HG03354 (cell line): ENCODE data around the gene EYS.
"Not testable (repeated sequence)": the region's sequence is repeated elsewhere in the genome, so short reads cannot be mapped to it uniquely, and the experiment has no call there.

ENCODE experiments used
- ATAC-seq: cut with Tn5 transposase; IDR thresholded peaks from one replicate; pipeline ENCODE4 v1.9.1; 2021; ENCODE audit warnings: mild to moderate bottlenecking; ENCODE audit not compliant: unreplicated experiment, poor library complexity, severe bottlenecking

Gene EYS

DNA sequence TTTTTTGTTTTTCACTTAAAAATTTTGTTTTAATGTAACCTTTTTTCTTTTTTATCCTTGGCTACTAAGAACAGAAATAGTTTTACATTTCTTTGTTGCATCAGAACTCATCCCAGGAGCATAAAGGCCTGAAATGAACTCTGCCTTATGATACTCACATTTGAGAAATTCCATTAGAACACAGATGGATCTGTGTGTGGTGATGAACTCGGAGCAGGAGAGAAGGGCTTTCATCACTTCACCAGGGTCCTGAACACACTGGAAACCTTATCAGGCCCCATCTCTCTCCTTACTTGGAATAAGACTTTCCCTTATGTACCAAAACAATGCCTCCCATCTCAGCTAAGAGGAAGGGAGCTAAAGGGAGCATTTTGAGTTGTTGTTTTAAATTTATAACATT is 1932.1 kb downstream of the EYS start:
- no peak for ATAC-seq

DNA sequence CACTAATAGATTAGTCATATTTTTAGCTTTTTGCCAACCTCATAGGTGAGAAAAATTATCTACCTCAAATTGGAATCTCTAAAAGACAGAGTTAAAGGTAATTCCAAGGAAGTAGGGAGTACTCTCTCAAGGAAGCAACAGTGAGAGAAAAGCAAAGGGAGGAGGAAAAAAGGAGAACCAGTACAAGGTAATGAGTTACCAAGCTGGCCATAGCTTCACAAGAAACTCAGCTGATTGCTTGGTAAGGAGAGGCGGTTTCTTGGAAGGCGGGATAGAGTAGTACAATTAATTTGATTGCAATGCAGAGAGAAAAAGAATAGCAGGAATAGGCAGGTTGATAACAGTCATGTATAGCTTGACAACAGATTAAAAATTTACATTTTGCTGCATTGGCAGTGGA is 1933.8 kb downstream of the EYS start:
- no peak for ATAC-seq

DNA sequence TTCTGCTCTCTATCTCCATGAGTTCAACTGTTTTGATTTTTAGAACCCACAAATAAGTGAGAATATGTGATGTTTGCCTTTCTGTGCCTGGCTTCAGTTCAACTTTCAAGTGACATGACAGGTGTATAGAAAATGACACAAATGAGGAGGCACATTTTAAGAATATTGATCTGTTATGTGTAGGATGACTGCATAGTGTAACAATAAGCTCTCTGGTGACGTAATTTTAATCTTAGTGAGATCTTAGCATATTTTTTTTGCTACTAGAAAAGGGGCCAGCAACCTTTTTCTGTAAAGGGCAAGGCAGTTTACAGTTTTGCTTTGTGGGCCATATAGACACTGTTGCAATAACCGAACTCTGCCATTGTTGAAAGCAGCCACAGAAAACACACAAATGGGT is 1941.2 kb downstream of the EYS start:
- no peak for ATAC-seq

DNA sequence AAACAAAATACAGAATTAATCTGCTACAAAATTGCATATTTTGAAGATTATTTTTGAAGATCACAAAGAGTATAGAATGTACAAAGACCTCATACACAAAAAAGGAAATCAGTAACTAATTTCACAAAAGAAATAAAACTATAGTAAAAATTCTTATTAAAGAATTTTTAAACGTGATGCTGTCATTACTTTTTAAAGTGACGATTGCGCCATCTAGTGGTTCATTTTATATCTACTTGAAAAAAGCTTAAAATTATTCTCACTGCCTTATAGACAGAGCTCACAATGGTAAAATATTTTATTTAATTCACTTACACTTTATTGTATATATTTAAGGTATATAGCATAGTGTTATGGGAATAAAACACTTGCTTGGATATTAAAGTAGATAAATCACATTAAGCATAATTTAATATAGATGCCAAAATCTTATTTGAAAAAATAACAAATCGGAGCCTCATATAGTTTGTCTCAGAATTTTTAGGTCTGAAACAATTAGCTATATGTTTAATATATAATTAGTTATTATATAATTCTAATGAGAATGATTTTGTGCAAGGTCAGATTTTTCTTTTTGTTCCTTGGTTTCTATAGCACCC is 1942.6 kb downstream of the EYS start:
- ATAC-seq = no peak

DNA sequence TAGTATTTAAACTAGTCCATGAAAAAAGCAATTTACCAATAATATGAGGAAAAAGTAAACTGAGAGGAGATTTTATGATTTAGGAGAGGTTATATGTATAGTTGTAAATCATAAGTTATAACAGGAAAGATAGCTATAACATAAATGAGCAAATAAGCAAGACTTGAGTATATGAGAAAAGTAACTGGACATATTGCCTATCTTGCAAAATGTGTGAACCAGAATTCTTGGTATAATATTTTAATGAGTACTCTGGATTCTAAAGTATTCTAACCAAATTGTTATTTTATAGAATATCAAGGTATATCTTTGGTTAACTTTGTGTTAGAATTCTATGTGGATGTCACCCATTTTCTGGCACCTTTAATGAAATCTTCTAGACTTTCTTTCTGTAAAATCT is 1946.8 kb downstream of the EYS start:
- no peak for ATAC-seq

DNA sequence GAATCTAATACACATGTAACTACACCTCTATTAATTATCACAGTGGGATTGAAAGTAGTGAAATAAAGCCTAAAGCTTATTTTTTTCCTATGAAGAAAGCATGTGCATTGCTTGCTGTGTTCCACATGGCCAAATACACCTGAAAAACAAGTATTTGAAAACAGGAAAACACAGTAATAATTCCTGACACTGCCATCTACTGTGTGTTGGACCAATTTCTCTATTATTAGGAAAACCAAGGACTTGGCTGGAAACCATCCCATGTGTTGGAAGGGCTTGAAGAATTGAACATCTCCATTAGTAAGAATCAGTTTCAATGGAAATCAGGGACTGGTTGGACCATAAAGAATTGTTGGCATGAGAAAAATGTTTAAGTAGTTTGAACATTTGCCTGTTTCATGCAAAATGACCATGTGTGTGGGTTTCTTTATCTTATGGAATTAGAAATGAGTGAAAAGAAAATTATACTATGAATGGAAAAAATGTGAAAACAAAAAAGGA is 1947.4 kb downstream of the EYS start:
- no peak for ATAC-seq

DNA sequence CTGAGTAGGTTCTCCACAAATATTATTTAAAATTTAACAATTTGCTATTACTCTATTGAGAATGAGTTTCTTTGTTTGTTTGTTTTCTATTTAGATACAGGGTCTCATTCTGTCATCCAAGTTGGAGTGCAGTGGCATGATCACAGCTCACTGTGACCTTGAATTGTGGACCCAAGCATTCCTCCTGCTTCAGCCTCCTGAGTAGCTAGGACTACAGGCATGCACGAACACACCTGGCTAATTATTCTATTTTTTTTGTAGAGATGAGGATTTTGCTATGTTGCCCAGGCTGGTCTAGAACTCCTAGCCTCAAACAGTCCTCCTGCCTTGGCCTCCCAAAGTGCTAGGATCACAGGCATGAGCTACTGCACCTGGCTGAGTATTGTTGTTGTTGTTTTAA is 1949.2 kb downstream of the EYS start:
- no peak for ATAC-seq

DNA sequence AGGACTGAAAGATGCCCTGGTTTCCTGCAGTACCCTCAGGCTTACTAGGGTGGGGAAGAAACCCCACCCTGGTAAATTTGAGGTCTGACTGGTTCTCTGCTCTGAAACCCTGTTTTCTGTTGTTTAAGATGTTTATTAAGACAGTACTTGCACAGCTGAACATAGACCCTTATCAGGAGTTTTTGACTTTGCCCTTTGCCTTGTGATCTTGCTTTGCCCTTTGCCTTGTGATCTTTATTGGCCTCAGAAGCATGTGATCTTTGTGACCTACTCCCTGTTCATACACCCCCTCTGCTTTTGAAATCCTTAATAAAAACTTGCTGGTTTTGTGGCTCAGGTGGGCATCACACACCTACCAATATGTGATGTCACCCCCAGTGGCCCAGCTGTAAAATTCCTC is 1949.8 kb downstream of the EYS start:
- not testable (repeated sequence) for ATAC-seq

DNA sequence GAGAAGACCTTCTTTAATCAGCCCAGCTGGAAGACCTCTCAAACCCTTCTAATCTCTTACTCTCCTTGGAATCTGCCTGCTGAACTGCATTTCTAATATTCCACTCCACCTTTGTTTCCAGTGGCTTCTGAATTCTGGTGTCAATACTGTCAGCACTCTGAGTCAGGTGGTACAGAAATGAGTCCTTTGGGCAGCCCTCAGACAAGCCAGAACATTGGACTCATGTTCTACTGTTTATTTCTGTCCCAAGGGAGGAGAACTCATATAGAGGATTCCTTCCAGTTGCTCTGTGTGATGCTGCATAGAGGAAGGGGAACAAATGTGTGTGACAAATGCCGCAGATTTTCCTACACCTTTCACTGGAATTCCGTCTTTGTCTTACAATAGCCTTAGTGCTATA is 1956.6 kb downstream of the EYS start:
- ATAC-seq = no peak

DNA sequence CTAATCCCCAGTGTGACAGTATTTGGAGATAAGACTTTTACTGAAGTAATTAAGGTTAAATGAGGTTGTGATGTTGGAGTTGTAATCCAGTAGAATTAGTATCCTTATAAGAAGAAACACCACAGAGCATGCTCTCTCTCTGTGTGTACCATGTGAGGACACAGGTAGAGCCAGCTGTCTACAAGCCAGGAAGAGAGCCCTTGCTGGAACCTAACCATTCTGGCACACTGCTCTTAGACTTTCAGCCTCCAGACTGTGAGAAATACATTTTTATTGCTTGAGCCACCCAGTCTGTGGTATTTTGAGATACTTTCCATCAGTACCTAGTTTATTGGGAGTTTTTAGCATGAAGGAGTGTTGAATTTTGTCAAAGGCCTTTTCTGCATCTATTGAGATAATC is 1961.2 kb downstream of the EYS start:
- no peak for ATAC-seq

DNA sequence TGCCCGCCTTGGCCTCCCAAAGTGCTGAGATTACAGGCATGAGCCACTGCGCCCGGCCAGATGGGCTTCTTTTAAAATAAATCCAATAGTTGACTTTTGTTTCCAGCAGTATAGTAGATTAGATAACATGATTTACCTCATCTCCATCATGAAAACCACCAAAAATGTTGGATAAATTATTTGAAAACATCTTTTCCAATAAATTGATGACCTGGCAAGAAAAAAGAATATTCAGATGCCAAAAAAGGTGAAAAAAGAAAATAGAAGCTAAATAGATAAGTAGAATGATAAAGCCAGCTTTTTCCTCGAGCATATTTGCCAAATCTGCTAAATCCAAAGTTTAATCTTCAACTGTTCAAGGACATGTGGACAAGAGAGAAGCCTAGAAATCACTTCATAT is 1962.2 kb downstream of the EYS start:
- ATAC-seq = no peak

DNA sequence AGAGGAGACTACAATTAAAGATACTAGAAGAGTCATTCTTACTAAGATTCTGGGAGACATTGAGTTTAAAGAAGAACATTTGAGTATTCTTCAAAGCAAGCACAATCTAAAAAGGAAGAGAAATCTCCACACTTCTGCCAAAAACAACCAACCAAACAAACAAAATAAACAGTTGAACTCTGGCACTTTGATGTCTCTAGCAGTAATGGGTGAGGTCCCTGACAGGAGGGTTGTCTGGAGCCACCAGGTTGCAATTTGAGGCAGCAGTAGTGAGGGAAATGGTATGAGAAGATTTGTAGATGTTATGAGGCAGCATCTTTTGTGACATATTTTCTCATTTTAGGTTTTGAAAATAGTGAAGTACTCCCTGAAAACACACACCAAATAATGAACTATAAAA is 1963.3 kb downstream of the EYS start:
- ATAC-seq = no peak

DNA sequence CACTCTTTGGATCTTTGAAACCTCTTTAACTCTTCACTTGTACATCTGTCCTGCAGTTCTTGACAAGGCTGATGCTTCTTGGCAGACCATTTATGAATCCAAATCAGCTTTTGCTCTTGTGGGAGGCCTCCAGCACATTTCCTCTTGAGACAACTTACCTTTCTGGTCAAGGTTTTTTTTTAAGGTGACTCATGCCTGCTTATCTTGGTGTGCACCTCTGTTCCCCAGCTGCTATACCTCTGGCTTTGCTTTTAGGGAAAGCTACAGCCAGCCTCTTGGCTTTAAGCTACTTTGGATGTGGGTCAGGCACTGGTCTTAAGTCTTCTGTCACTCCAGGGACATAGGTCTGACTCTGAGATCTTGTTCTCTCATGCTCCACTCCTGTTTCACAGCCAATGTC is 1965.0 kb downstream of the EYS start:
- ATAC-seq = no peak

DNA sequence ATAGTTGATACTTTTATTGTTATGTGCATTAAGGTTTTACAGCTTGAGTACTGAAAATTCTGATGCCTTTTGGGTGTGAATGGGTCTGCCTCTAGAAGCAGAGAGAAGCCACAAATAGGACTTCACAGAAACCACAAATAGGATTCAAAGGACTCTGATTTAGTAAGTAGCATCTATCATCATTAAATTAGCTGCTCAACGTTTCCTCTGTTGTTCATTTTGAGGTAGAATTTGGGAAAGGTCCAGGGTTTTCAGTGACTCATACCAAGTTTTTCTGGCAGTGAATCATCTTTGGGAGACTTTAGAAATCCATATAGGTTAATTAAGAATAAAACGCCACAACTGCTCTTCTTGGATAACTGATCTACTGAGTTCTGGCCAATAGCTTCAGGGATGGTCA is 1966.3 kb downstream of the EYS start:
- ATAC-seq = no peak

DNA sequence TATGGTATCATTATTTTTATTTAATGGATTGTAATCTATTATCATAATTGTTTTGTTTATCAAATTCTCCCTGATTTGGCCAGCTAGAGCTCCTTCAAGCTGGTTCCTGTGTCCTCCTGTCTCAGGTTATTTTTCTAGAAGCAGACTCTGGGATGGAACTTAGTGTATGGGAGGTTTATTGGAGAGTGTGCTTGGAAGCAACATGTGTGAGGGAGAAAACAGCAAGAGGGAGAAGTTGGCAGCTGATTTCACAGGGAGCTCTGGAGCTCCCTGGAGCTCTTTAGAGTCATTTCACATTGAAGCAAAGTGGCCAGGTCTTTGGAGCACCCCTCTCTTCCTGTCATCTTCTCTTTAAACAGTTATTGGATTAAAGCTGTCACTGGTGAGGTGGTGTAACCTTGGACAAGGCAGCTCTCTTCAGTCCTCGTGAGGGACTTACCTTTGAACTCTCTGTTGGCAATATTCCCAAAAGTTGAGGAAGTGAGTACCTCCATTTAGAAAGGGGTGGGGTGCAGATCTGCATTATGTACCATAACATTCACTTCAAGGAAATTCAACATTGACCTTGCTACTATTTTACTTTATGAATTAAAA is 1967.8 kb downstream of the EYS start:
- no peak for ATAC-seq

DNA sequence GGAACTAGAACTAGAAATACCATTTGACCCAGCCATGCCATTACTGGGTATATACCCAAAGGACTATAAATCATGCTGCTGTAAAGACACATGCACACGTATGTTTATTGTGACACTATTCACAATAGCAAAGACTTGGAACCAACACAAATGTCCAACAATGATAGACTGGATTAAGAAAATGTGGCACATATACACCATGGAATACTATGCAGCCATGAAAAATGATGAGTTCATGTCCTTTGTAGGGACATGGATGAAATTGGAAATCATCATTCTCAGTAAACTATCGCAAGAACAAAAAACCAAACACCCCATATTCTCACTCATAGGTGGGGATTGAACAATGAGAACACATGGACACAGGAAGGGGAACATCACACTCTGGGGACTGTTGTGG is 1968.8 kb downstream of the EYS start:
- not testable (repeated sequence) for ATAC-seq

DNA sequence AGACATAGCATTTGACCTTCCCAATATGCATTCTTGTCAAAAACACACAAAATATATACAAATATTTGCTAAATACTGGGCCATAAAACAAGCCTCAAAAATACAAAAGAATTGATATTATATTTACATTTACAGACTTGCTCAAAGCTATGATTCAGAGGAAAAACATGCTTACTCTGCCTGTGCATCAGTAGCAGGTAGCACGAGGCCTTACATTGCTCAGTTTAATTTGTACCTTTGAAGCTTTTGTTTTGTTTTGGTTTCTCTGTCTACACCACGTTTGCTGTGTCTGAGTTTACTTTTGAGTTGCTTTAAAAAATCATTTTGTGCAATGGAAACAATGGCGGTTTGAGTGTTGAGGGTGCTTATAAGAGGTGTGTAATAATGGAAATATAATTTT is 1972.1 kb downstream of the EYS start:
- no peak for ATAC-seq

DNA sequence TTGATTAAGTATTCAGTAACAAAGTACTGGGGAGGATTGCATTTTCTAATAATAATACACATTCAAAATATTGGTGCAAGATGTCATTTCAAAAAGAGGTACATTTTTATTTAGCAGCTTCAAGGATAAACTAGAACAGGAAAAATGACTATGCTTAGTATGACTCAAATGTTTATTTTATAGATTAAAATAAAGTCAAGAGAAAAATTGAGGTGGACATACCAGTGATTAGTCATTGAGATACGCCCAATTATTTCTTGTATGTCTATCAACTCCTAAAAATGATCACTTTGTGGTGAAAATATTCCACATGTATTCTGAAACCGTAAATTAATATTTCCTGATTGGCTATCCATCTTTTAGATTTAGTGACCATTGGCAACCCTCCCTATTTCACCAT is 1974.7 kb downstream of the EYS start:
- no peak for ATAC-seq

DNA sequence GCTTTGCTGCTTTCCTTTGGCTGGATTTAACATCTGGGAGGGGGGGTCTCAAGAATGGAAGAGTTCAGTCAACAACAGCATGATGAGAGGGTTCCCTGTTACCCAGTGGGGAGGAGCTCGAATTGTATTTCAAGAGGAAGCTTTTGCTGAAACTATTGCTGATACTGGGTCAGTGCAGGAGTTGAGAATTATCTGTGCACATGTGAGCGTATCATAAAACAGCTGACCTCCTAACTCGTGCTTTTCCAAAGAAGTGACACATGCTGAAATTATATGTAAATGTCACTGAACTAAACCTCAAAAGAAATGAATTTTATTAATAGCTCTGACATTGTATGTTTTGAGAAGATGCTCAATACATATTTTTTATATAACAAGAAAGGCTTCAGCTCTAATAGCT is 1975.1 kb downstream of the EYS start:
- no peak for ATAC-seq

DNA sequence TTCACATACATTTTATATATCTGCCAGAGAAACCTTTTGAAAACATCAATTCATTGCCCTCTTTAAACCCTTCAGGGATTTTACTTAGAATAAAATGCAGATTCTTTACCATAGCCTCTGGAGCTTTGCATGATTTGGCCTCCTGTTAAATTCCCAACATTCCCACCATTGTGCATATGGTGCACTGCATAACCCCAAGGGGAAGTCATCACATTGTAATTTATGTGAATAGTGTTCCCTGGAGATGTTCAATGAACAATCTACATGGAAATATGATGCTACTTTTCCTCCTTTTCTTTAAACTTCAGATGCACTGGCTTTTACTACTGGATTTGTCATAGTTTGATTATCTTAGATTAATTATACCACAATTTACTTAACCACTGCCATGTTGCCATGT is 1976.7 kb downstream of the EYS start:
- no peak for ATAC-seq

DNA sequence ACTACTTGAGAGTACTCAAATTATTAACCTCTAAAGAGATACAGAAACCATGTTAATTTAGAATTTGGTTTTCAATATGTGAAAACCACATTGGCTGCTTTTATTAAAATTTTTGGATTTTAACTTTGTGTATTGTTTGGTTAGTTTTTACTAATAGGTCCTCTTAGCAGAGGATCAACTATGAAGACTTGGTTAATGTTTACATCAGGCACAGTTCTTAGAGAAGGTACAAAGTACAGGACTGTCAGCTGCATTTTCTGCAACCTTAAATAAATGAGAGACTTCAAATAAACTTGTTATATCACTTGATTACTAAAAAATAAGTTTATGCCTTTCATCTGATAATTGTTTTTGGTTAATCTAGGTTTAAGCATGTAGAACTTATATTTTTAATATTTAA is 1982.3 kb downstream of the EYS start:
- no peak for ATAC-seq

DNA sequence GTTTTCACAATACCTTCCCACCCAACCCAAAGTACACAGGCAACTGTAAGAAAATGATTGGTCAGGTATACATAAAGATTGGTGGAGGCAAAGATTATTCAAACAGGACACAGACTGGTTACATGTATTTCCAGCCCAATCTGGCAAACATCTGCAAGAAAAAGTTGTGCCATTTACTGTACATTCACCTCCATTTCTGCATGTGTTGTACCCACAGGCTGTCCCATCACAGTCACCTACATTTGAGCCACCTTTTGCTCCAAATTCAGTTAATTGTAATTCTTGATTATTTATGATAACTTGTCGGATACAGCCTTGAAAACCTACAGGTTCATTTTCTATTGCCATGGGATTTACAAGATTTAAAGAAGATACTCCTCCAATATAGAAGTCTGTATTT is 1985.8 kb downstream of the EYS start:
- no peak for ATAC-seq
